ENCODE results near the gene RAD51AP1.

- TF ChIP-seq CREB1 (IDR thresholded peaks at IDR 0.05) (no peak), CTCF (IDR thresholded peaks at IDR 0.05; ENCODE audit: control extremely low read depth in 1 of 3, insufficient read depth in 1 of 3, low read depth in 1 of 3, low read length in 3 of 3) (no peak), POLR2A (IDR thresholded peaks at IDR 0.05; ENCODE audit: control extremely low read depth in 1 of 2, low read depth in 2 of 2, low read length in 2 of 2) (no peak), ATF3 (IDR thresholded peaks at IDR 0.05; ENCODE audit: insufficient read depth, low read depth, low read length) (no peak), NANOG (IDR thresholded peaks at IDR 0.05; ENCODE audit: insufficient read depth, low read depth, low read length, poor library complexity, severe bottlenecking) (no peak), MAX (IDR thresholded peaks at IDR 0.05) (no peak), BCL11A (IDR thresholded peaks at IDR 0.05; ENCODE audit: low read depth in 2 of 2, low read length in 2 of 2) (no peak), GTF2F1 (IDR thresholded peaks at IDR 0.05; ENCODE audit: borderline replicate concordance, low read depth, low read length) (no peak), MAFK (IDR thresholded peaks at IDR 0.05; ENCODE audit: low read depth, low read length) (no peak), USF2 (IDR thresholded peaks at IDR 0.05; ENCODE audit: low read length) (no peak), E2F6 (IDR thresholded peaks at IDR 0.05) (no peak)
Measured at GRCh38 chr12:4552191-4552590, 13.5 kb downstream of the RAD51AP1 start.
